HG03095 (cell line): ENCODE results near the gene GAA.

Source experiments
- ATAC-seq: cut with Tn5 transposase; IDR thresholded peaks from one replicate; pipeline ENCODE4 v1.9.1; 2021; ENCODE audit warnings: moderate library complexity; ENCODE audit not compliant: unreplicated experiment

GAA gene

GRCh38 chr17:80103449-80104085 is 2.2 kb downstream of the GAA start:
- no peak for ATAC-seq

DNA sequence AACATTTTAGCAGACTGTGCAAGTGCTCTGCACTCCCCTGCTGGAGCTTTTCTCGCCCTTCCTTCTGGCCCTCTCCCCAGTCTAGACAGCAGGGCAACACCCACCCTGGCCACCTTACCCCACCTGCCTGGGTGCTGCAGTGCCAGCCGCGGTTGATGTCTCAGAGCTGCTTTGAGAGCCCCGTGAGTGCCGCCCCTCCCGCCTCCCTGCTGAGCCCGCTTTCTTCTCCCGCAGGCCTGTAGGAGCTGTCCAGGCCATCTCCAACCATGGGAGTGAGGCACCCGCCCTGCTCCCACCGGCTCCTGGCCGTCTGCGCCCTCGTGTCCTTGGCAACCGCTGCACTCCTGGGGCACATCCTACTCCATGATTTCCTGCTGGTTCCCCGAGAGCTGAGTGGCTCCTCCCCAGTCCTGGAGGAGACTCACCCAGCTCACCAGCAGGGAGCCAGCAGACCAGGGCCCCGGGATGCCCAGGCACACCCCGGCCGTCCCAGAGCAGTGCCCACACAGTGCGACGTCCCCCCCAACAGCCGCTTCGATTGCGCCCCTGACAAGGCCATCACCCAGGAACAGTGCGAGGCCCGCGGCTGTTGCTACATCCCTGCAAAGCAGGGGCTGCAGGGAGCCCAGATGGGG is 3.1 kb downstream of the GAA start:
- no peak for ATAC-seq

- no peak for ATAC-seq
Measured at GRCh38 chr17:80104956-80105375, 3.6 kb downstream of the GAA start.

DNA sequence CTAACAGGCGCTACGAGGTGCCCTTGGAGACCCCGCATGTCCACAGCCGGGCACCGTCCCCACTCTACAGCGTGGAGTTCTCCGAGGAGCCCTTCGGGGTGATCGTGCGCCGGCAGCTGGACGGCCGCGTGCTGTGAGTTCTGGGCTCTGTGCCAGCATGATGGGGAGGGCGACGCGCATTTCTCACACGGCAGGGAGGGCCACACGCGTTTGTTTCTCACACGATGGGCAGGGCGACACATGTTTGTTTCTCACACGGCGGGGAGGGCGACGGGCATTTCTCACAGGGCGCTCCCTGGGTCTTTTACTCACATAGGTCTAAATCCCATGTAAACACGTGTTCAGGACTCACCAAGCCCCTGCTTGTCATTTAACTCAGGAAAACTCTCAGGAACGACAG is 4.4 kb downstream of the GAA start:
- ATAC-seq = no peak

GRCh38 chr17:80106176-80106575 is 4.8 kb downstream of the GAA start:
- no peak for ATAC-seq

GRCh38 chr17:80106751-80107150 is 5.4 kb downstream of the GAA start:
- ATAC-seq = no peak

DNA sequence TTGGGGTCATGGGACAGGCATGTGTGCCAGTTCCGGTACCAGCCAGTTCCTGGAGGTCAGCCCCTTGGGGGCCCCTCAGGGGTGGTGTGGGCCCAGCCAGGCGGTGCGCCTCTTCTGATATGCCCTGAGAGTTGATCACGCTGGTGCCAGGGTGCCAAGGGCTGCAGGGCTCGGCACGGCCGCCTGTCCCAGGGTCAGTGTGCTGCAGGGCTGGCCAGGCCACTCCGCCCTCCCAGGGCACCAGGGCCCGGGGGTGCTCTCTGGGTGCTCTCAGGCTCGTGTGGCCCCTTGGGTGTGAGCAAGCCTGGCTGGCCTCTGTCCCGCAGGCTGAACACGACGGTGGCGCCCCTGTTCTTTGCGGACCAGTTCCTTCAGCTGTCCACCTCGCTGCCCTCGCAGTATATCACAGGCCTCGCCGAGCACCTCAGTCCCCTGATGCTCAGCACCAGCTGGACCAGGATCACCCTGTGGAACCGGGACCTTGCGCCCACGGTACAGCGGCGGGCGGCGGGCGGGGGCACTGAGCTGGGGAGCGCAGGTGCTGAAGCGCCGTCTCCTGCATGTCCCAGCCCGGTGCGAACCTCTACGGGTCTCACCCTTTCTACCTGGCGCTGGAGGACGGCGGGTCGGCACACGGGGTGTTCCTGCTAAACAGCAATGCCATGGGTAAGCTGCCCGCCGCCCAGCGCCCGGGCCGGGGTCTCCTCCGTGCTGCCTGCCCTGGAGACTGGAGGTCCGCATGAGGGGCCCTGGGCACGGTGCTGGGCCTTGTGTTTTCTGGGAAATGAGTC is 6.0 kb downstream of the GAA start:
- no peak for ATAC-seq

- ATAC-seq = no peak
Measured at GRCh38 chr17:80108036-80108971, 6.9 kb downstream of the GAA start.

DNA sequence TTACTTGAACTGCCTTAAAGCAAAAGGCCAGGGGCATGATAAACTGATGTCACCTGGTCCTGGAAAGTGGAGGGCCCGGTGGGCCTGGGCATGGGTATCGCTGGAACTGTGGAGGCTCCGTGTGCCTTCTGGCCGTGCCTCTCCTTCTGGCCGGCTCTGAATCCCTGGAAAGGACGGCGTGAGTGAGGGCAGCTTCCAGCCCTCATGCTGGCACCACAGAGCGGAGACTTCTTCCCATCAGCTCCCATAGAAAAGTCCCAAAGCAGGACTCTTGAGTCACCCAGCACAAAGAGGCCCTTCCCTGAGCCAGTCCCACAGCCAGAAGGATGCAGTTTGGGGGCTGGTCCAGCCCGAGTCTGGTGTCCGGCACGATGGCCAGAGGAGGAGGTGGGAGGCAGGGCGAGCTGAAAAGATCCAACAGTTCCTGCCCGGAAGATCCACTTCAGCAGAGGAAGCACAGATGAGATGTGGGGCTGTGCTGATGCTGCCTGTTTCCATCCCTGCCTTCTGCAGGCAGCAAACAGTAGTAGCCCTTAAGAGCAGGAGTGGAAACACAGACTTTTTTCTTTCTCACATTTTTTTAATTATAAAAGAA is 7.8 kb downstream of the GAA start:
- no peak for ATAC-seq

GRCh38 chr17:80109713-80110446 is 8.5 kb downstream of the GAA start:
- ATAC-seq = no peak

- ATAC-seq = no peak
Measured at GRCh38 chr17:80110447-80110812, 9.0 kb downstream of the GAA start.

GRCh38 chr17:80110927-80111701 is 9.7 kb downstream of the GAA start:
- no peak for ATAC-seq

DNA sequence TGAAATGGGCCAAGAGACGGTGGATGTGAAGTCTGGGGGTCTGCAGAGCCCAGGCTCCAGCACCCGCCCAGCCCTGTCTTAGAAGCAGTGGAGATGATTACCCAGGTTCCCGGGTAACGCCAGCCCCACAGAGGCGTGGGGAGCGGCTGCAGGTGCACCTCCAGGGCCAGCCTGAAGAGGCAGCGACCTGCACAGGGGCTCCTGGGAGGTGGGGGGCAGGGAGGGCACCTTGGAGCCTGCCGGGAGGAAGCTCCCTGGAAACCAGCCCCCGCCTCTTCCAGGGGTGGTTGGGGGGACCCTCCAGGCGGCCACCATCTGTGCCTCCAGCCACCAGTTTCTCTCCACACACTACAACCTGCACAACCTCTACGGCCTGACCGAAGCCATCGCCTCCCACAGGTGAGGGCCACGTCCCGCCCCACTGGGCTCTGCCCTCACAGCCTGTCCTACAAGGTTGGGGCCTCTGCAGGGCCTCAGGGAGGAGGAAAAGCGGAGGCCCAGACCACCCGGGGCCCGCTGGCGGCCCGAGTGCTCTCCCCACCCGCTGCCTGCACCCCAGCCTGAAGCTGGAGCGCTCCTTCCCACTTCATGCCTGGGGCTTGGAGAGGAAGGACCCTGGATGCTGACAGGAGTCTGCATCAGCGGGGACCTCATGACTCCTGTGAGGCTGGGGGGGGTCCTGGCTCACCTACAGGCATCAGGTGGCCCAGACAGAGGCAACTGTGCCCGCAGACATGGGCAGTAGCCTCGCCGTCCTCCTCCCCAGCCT is 10.5 kb downstream of the GAA start:
- no peak for ATAC-seq

- no peak for ATAC-seq
Measured at GRCh38 chr17:80112471-80113032, 11.2 kb downstream of the GAA start.

- ATAC-seq = no peak
Measured at GRCh38 chr17:80113033-80113484, 11.7 kb downstream of the GAA start.

- no peak for ATAC-seq
Measured at GRCh38 chr17:80114758-80115157, 13.4 kb downstream of the GAA start.

- no peak for ATAC-seq
Measured at GRCh38 chr17:80115159-80115558, 13.8 kb downstream of the GAA start.

- ATAC-seq = no peak
Measured at GRCh38 chr17:80116276-80116920, 15.0 kb downstream of the GAA start.
